NCI-H774 (cell line): Measurements from ENCODE around the gene RABAC1.

Experiments used
- DNase-seq: peaks from one replicate; lab custom pipeline; 2025; lab: John Stamatoyannopoulos, UW

The RABAC1 gene

DNA sequence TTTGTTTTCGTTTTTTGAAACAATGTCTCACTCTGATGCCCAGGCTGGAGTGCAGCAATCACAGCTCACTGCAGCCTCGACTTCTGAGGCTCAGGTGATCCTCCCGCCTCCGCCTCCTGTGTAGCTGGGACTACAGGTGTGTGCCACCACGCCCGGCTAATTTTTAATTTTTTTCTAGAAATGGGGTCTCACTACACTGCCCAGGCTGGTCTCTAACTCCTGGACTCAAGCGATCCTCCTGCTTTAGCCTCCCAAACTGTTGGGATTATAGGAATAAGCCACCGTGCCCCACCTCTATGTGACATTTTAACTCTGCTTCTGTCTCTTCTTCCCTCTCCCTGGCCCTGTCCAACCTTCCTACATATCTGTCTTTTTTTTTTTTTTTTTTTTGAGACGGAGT, 29.8 kb upstream of the RABAC1 start:
- DNase-seq = no peak

DNA sequence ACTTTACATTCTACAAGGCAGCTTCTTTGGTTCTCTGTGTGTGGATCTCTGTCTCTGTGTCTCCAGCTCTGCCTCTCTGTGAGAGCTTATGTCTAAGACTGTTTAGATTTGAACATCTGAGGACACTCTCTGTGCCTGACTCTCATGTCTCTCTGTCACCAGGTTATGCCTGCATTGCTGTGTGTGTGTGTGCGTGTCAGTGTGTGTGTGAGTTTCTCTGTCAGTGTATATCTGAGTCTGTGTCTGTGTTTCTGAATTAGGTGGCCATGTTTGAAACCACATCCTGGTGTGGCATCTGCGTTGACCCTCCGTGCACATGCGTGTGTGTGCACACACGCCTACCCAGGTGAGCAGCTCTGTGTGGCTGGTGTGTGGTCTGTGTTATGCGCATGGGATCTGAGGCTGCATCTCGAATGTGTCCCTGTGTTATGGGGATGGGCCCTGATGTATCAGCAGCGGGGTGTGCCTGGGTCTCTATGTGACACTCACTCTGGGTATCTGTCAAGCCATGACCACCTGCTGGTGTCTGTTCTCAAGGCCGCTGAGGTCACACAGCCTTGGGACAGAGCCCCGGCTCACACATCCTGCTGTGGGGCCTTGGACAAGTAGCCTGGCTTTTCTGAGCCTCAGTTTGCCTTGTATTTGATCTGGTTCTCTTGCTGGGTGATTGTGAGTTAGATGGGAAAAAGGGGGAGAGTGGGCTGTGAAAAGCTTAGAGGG, 28.2 kb upstream of the RABAC1 start:
- DNase-seq = no peak

DNA sequence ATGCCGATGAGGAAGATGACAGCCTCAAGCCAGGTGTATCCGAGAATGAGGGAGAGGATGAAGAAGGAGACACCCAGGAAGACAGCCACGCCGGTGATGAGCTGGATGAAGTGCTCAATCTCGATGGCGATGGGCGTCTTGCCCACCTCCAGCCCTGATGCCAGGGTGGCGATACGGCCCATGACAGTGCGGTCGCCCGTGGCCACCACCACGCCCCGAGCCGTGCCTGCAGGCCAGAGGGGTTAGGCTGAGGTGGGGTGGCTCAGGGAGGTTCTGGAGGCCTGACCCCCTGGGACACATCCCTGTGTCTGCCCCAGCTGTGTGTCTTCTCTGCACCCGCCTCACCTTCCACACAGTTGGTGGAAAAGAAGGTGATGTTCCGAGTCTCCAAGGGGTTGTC, 25.8 kb upstream of the RABAC1 start:
- no peak for DNase-seq

DNA sequence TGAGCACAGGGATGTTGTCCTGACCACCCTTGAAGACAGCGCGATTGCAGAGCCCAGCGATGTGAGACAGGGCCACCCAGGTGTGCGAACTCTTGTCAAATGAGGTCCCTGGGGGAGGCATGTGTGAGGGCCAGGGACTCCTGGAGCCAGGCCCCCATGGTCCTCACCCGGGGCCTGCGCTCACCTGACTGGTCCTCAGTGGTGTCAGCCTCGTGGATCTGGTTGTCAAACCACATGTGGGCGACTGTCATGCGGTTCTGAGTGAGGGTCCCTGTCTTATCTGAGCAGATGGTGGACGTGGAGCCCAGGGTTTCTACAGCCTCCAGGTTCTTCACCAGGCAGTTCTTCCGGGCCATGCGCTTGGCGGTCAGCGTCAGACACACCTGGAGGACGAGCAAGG, 22.6 kb upstream of the RABAC1 start:
- DNase-seq = no peak

DNA sequence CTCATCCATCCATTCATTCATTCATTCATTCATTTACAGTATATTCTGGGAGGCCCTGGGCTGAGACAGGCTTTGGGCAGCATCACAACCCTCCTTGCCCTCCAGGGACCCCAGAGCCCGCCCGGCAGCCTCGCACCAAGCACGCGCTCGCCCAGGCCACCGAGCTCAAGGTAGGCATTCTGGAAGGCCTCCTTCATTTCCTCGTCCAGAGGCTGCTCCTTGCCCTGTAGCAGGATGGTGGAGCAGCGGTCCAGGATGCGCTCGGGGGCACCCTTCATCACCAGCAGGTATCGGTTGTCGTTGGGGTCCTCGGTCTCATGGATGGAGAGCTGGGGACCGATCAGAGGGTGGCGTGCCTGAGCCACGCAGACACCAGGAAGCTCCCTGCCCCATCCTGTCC, 19.3 kb upstream of the RABAC1 start:
- DNase-seq = no peak

DNA sequence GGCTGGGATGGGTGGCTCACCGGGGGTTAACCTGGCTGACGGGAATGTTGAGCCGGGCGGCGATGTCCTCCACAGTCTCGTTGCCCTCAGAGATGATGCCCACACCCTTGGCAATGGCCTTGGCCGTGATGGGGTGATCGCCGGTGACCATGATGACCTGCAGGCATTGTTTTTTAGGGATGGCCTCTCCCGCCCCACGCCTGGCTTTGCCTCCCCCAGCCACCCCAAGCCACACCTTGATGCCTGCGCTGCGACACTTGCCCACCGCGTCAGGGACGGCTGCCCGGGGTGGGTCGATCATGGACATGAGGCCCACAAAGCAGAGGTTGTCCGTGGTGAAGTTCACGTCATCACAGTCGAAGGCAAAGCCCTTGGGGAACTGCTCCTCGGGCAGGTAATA, 18.8 kb upstream of the RABAC1 start:
- DNase-seq = no peak

DNA sequence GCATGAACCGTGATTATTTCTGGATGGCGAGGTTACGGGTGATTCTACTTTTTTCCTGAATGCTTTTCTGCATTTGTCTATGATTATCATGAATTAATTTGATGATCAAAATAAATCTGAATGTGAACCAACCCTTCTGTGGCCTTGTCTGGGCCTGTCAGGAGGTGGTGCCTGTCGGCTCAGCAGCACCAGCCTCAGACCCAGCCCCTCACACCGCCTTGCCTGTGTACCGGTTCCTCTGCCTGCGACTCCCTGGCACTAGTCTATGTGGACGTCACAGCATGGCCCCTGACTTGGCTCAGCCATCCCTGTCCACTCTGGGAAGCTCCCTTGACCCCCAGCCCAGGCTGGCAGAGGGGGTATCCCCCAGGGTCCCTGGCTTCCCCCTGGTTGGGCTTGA, 15.5 kb upstream of the RABAC1 start:
- no peak for DNase-seq

DNA sequence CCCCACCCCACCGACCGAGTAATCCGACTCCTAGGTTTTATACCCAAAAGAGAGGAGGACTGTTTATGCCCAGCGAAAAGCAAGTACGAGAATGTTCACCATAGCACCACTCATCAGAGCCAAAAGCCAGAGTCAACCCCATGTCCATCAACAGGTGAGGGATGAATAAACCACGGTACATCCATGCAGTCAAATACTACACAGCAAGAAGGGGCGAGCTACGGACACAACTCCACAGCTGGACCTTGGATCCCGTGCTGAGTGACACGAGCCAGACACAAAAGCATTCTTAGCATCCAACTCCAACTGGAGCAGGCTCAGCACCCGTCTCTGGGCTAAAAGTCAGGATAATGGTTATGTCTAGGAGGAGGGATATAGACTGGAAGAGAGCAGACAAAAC, 12.2 kb upstream of the RABAC1 start:
- no peak for DNase-seq

DNA sequence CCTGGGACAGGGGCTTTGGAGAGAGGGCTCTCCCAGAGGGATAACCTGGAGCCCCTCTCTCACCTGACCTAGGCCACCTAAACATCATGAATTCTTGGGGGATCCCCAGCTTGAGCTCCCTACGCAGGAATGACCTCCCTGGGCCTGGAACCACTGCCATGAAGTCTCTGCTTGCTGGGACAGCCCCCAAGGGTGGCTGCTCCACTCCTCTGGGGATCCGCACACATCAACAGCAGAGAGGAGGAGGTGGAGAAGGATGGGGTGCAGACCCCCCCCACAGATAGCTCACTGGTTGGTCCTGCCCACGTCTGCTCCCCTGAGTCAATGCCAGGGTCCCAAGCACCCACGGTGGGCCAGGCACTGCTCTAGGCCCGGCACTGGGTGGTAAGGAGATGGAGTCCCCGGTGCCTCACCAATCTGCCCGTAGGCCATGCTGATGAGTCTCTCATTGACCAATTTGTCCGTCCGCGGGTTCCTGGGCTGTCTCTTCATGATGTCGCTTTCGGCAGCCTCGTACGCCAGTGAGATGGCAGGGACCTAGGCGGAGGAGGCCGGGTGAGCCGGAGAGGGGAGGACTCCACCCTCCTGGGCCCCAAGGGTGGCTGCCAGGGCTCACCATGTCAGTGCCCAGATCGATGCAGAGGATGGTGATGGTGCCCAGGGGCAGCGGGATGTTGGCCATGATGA, 10.8 kb upstream of the RABAC1 start:
- DNase-seq = no peak

DNA sequence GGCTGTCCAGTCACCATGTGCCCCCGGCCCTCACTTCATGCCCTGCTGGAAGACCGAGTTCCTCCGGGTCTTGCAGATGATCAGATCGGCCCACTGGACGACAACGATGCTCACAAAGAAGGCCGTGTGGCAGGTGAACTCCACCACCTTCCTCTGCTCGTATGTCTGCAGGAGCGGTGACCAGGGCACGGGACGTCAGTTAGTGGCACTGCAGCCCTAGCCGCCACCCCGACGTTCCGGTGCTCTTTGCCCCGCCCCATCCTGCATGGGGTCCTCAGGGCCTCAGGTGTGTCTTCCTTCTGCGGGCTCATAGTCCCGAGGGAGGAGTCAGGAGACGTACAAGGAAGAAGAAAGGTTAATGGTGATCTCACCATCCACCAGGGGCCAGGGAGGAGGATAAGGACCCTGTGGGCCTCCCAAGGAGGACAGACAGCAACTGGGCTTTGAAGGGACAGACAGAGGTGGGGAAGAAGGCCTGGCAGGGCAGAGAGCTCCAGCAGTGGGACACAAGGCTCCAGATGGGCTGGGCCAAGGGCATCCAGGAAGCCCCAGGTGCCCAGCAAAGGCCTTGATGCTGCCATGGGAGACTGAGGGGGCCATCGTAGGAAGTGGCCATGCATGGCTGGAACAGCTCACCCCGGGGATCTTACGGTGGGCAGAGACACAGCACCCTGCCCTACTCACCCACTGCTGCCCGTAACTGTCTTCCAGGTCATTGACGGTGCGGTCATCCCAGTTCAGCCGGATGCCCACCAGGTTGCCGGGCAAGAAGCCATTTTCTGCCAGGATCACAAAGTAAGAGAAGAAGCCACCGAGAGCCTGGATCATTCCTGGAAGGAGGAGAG, 9.9 kb upstream of the RABAC1 start:
- no peak for DNase-seq

DNA sequence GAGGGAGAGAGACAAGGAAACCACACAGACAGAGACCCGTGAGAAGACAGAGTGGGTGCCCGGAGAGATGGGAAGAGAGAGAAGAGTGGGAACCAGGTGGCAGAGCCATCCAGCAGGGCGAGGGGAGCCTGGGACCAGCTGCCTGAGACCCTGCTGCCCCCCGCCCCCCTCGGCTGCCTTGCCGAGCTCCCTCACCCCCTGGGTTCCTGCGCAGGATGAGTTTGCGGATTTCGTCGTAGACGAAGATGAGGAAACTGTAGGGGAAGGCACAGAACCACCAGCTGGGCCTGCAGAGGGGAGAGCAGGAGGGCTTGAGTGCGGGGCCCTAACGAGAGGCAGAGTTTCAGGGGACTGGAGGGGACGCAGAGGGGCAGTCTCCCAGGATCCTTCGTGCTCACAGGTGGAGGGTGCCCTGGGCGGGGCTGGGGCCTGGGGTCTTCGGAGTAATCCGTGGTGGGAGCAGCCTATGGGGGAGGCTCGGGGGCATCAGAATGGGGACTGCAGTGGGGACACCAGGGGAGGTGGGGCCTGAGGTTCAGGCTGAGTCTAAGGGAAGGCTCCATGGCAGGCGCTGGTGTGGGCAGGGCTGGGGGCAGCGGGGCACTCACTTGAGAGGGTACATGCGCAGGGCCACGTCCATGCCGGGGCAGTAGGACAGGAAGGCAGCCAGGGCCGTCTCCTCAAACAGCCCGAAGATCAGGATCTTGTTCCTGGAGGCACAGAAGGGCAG, 8.1 kb upstream of the RABAC1 start:
- DNase-seq = no peak

DNA sequence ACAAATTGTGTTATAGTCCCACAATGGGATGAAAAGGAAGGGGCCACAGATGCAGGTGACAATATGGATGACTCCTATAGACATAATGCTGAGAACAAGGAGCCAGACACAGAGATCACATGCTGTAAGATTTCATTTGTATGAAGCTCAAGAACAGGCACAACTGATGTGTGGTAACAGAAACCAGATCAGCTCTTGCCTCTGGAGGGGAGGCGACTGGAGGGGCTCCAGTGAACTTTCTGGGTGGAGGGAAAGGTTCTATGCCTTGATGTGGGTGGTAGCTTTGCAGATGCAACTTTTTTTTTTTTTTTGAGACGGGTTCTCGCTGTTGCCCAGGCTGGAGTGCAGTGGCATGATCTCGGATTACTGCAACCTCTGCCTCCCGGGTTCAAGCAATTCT, 6.0 kb upstream of the RABAC1 start:
- DNase-seq = no peak

DNA sequence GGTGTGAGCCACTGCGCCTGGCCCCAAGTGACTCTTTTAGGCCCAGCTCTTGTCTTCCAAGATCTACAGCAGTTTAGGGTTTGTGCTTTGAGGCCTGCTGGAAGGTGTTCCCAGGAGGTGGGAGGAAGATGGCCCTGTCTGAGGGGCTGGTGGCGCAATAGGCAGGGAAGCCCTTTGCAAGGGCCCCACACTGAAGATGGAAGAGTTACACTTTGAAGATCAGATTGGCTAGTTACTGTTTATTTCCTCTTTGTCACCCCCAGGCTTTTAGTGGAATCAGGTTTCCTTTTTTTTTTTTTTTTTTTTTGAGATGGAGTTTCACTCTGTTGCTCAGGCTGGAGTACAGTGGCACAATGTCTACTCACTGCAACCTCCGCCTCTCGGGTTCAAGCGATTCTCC, 1.9 kb upstream of the RABAC1 start:
- no peak for DNase-seq

DNA sequence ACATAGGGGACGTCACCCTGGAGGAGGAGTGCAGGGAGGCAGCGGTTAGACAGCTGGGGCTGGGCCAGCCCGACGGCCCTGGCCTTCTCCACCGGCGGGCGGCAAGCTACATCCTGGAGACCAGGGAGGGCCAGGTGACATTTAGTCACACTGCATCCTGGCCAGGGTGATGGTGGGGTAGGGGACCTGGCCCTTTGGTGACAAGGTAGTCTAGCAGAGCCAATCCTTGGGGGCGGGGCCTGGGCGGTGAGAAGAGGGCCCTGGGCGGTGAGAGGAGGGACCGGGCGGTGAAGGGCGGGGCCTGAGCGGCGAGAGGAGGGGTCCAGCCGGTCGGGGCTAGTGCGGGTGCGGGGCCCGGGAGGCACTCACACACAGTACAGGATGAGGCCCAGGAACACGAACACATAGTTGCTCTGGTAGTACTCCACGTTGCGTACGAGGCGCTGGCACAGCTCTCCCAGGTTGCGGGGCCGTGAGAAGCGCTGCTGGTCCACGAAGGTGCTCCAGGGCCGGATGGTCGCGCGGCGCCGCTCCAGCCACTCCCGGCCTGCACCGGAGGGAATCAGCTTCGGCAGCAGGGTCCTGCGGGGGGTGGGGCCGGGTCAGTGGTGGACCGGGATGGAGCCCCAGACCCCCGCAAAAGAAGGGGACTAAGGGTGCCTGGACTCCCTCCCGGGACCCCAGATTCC, 610 bp downstream of the RABAC1 start:
- DNase-seq = peak; percentile 52

DNA sequence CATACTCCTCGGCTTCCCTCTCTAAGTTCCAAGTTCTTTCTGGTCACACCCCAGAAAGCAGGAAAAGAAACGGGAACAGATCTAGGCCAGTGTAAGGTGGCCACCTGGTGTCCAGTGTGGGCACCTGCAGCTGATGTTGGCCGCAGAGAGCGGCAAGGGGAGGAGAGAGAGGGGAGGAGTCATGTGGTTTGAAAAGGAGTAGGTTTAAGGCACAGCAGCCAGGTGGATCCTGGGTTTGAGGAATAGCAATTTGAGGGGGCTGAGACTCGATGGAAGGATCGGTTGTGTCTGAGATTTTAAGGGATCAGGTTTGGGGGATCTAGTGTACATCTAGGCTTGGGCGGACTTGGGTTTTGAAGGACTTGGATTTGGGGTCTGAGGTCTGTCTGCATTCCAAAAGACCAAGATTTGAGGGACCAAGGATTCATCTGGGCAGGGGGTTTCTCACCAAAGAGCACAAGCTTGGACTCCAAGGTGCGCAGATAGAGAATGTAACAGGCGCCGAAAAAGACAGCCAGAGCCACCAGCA, 1.2 kb downstream of the RABAC1 start:
- peak; percentile 72 for DNase-seq

DNA sequence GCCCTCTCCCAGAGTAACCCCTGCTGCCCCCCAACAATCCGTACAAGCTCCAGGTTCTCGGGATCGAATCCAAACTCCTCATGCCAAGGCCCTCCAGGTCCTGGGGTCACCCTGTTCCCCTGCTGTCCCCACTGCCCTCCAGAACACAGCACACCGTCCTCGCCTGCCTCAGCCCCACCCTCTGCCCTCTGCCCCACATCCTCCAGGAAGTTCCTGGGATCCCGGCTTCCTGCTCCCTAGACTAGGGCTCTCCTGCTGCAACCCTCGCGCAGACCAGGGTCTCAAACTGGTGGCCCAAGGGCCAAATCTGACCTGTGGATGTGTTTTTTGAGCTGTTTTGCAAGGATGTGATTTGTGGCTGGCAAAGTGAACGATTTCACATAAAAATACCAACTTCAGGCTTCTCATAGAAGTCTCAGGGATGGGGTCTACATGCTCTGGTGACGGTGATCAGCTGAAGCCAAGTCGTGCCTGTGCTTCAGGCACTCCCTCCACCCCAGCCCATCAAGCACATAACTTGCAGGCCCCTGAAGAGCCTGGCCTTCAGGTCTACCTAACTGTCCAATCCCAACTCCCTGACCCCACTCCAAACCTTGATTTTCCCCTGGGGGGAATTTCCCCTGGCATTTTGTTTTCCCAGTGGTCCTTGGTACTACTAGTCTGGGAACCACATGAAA, 1.8 kb downstream of the RABAC1 start:
- no peak for DNase-seq

DNA sequence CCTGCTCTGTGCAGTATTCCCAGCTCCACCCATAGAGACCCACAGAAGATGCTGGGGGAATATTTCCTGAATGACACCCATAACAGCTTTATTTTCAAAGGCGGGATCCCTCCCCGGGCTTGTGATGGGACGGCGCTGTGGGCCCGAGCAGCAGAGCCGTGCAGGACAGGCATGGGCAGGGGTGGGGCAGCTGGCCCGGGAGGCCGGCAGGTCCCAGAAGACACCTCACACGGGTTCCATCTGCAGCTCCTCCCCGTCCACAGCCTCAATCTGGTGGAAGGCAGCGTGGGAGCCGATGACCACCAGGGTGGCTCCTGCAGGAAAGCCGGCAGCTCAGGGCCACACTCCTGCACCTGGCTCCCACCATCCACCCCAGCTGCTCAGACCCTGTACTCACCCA, 2.5 kb downstream of the RABAC1 start:
- no peak for DNase-seq

DNA sequence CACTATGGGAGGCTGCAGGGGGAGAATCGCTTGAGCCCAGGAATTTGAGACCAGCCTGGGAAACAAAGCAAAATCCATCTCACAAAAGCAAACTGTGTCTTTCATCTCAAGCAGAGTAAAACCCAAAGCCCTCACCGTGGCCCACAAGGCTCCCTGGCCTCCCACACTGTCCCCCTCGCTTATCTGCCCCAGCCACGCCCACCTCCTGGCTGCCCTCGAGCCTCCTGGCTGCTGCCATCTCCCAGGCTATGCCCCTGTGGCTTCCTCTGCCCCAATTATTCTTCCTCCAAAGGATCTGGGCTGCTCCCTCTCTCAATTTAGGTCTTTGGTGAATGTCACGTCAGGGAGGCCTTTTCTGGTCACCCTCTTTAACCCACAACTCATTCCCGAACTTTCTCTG, 3.6 kb downstream of the RABAC1 start:
- no peak for DNase-seq

DNA sequence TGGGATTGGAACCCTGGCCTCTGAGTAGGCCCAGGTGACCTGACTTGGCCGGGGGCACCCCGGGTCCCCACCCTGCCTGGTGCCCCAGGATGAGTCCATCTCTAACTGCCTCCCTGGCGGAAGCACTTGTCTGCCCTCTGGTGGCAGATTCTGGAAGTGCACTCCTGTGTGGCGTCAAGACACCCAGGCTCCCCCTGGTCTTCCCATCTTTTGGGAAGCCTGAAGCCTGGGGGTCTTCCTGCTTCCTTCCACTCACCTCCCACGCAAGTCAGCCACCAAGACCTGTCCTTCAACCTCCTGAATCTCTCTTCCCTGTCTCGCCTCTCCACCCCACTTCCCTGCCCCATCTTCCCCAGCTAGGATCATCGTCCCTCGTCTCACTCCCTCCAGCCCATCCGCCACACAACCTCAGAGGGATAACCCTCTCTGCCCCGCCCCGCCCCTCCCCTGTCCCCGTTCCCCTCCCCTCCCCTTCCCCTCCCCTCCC, 7.4 kb downstream of the RABAC1 start:
- peak; percentile 48 for DNase-seq

DNA sequence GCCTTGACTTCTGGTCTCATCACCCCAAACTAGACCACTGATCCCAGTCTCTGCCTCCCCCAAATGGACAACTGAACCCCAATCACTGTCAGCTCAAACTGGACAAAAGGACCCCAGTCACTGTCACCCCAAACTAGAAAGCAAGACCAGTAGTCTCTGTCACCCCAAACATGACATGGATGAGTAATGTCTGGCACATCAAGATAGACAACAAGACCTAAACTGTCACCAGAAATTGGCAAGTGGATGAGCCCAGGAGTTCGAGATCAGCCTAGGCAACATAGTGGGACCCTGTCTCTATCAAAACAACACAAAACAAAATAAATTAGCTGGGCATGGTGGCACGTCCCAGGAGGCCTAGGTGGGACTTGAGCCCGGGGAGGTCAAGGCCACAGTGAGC, 12.0 kb downstream of the RABAC1 start:
- DNase-seq = no peak
